ENCODE data around the gene RGS9. TPM values are rescaled to one million over a fixed set of nuclear protein-coding genes. Genes with fewer than 3 reads are reported as not detected.

The RGS9 gene
- total RNA-seq, 2 donors from 2014 or later, result 3.2 to 4.0 TPM

GRCh38 chr17:65163990-65164495 is 26.9 kb downstream of the RGS9 start:
- H3K9me3 ChIP-seq, result no peaks in the 10 kb centered on the region
- no peak for TF ChIP-seq CTCF (IDR thresholded peaks at IDR 0.05)
- H3K27ac ChIP-seq, result no peak overlapping the region
- DNase-seq (ENCODE audit: low spot score) (no peak), ATAC-seq (ENCODE audit: insufficient number of reproducible peaks, low FRiP score, low read depth) (no peak)
- H3K4me1 ChIP-seq (ENCODE audit: control insufficient read depth in 1 of 2, low read depth in 2 of 2), result no peaks in the 10 kb centered on the region
- H3K4me3 ChIP-seq, result no peak overlapping the region
- H3K36me3 ChIP-seq, result no peaks in the 10 kb centered on the region
- no peaks in the 10 kb centered on the region for H3K27me3 ChIP-seq (replicated peaks; ENCODE audit: insufficient read depth)

DNA sequence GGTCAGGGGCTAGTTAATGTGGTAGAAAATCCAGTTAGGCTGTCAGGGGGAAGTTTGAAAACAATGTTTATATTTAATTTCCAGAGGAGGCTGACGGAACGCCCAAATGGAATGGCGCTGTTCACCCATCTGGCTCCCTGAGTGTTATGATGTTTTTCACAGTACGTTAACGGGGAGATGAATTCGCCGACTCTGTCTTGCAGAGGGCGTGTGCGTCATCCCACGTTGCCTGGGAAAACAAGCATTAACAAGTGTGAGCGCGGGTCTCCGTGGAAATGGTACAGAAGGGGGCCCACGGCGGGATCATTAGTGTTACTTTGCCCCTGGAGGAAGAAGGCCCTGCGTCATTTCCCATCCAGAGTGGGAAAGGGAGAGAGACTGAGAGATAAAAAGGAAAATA is 29.6 kb downstream of the RGS9 start:
- Histone ChIP-seq H3K36me3 (no peaks in the 10 kb centered on the region), H3K27me3 (replicated peaks; ENCODE audit: insufficient read depth) (no peaks in the 10 kb centered on the region), H3K4me3 (no peak overlapping the region), H3K4me1 (ENCODE audit: control insufficient read depth in 1 of 2, low read depth in 2 of 2) (peaks cover 0 to 7% of the 10 kb centered on the region in 2 donors), H3K9me3 (no peaks in the 10 kb centered on the region), H3K27ac (no peak overlapping the region)
- TF ChIP-seq CTCF (IDR thresholded peaks at IDR 0.05), result no peak
- DNase-seq (ENCODE audit: low spot score) (no peak), ATAC-seq (ENCODE audit: insufficient number of reproducible peaks, low FRiP score, low read depth) (no peak)

- H3K4me1 ChIP-seq (ENCODE audit: control insufficient read depth in 1 of 2, low read depth in 2 of 2), result peaks cover 0 to 7% of the 10 kb centered on the region in 2 donors
- ATAC-seq (ENCODE audit: insufficient number of reproducible peaks, low FRiP score, low read depth) (no peak), DNase-seq (ENCODE audit: low spot score) (no peak)
- no peaks in the 10 kb centered on the region for H3K9me3 ChIP-seq
- no peaks in the 10 kb centered on the region for H3K36me3 ChIP-seq
- H3K27me3 ChIP-seq (replicated peaks; ENCODE audit: insufficient read depth), result no peaks in the 10 kb centered on the region
- H3K4me3 ChIP-seq, result no peak overlapping the region
- TF ChIP-seq CTCF (IDR thresholded peaks at IDR 0.05), result no peak
- no peak overlapping the region for H3K27ac ChIP-seq
These were observed 30.4 kb downstream of the RGS9 start for GRCh38 chr17:65167566-65167965.

DNA sequence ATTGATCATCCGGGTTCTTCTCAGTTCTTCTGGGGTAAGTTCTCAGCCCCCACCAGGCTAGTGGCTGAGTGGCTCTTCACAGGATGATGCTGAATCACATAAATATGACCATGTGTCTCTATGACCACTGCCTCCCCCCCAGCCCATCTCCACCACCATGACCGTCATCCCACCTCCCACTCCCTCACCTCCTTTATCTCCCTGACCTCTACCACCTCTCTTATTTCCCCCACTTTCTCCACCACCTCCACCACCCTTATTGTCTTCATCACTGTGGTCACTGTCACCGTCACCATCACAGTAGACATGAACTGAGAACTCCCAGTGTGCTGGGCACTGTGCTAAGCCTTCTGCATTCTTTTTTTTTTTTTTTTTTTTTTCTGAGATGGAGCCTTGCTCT is 32.5 kb downstream of the RGS9 start:
- Histone ChIP-seq H3K27me3 (replicated peaks; ENCODE audit: insufficient read depth) (no peaks in the 10 kb centered on the region), H3K4me1 (ENCODE audit: control insufficient read depth in 1 of 2, low read depth in 2 of 2) (peaks cover 0 to 7% of the 10 kb centered on the region in 2 donors), H3K36me3 (no peaks in the 10 kb centered on the region), H3K4me3 (no peak overlapping the region), H3K27ac (no peak overlapping the region), H3K9me3 (no peaks in the 10 kb centered on the region)
- DNase-seq (ENCODE audit: low spot score), result no peak
- no peak for ATAC-seq (ENCODE audit: insufficient number of reproducible peaks, low FRiP score, low read depth)
- TF ChIP-seq CTCF (IDR thresholded peaks at IDR 0.05), result no peak

- H3K27me3 ChIP-seq (replicated peaks; ENCODE audit: insufficient read depth), result no peaks in the 10 kb centered on the region
- H3K9me3 ChIP-seq, result no peaks in the 10 kb centered on the region
- DNase-seq (ENCODE audit: low spot score) (no peak), ATAC-seq (ENCODE audit: insufficient number of reproducible peaks, low FRiP score, low read depth) (no peak)
- no peak overlapping the region for H3K4me3 ChIP-seq
- no peak for TF ChIP-seq CTCF (IDR thresholded peaks at IDR 0.05)
- no peaks in the 10 kb centered on the region for H3K36me3 ChIP-seq
- H3K27ac ChIP-seq, result no peak overlapping the region
- H3K4me1 ChIP-seq (ENCODE audit: control insufficient read depth in 1 of 2, low read depth in 2 of 2), result peaks cover 0 to 7% of the 10 kb centered on the region in 2 donors
These were observed 33.7 kb downstream of the RGS9 start for GRCh38 chr17:65170839-65171238.
